Right lobe of liver (tissue), 6 donors: ENCODE data around the gene STK4. TPM values are rescaled to one million over a fixed set of nuclear protein-coding genes. Genes with fewer than 3 reads are reported as not detected.

ENCODE experiments used
- ATAC-seq, 4 donors: fragments of 200-7000 bp; cut with Tn5 transposase; one replicate each; pipeline ENCODE4 v1.9.1; 2020; ENCODE audit warnings: mild to moderate bottlenecking in 4 of 4, moderate library complexity in 4 of 4
- DNase-seq, 3 donors: peaks; one replicate each; pipeline ENCODE4 v3.0.0-alpha.2; 2020
- H3K27ac ChIP-seq, 3 donors: fragments of 200-600 bp; one replicate each; pipeline ENCODE4 v1.8.0; 2022
- H3K27me3 ChIP-seq, 2 donors: fragments of 200-600 bp; one replicate each; pipeline ENCODE4 v1.8.0; 2022
- H3K36me3 ChIP-seq, 4 donors: fragments of 200-600 bp; sonication (generic) in 1 of 4; one replicate each; pipeline versions ENCODE4 v1.5.1 to v1.8.0; 2017 to 2022; ENCODE audit warnings: control low read depth in 1 of 4
- H3K4me1 ChIP-seq, 4 donors: fragments of 200-600 bp; sonication (generic) in 1 of 4; one replicate each; pipeline versions ENCODE4 v1.5.1 to v1.8.0; 2017 to 2022; ENCODE audit warnings: control low read depth in 1 of 4
- H3K4me3 ChIP-seq, 3 donors: fragments of 200-600 bp; one replicate each; pipeline ENCODE4 v1.8.0; 2022
- H3K9me3 ChIP-seq, 4 donors: fragments of 200-600 bp; sonication (generic) in 1 of 4; one replicate each; pipeline versions ENCODE4 v1.5.1 to v1.8.0; 2017 to 2022; ENCODE audit warnings: control low read depth in 1 of 4
- POLR2A ChIP-seq: fragments of 450-650 bp; IDR thresholded peaks from one replicate; pipeline ENCODE4 v1.6.1; 2017; ENCODE audit warnings: antibody characterized with exemption, mild to moderate bottlenecking
- WGBS: methylation state at CpG from one replicate; pipeline ENCODE4 v1.1.6; 2018; ENCODE audit warnings: low coverage, low lambda C conversion rate; ENCODE audit not compliant: insufficient coverage; ENCODE audit errors: missing lambda C conversion rate; 5-methylcytosine and 5-hydroxymethylcytosine counted together
- intact Hi-C, 2 donors: fragments of 100-400 bp; cut with DNase I; formaldehyde crosslinking; loops; one replicate each; pipeline versions ENCODE4 v1.11.2 to v1.14.1; 2022
- total RNA-seq, 6 experiments: library from RNA; depleted of rRNA in 2 of 6; stranded (reverse); fragments of >200 nt in 2 of 6; fragmentation: NEBNext Ultra II Directional in 3 of 6; extraction: Animal tissue kit (Norgen Biotek cat#: 25700) in 3 of 6; gene quantifications; one replicate each; pipeline versions ENCODE4 v1.1.0 to v1.2.4, GENCODE V29; 2016 to 2023
- TF ChIP-seq, protein P1 (sequence below), 4 donors: fragments of 200-600 bp in 3 of 4; fragments of 450-650 bp in 1 of 4; IDR thresholded peaks; one replicate each; pipeline versions ENCODE4 v1.5.1 to v1.8.0; 2016 to 2022; ENCODE audit warnings: antibody characterized with exemption in 4 of 4, mild to moderate bottlenecking in 2 of 4
- donor health status: DM: no; HTN: yes; CAD: no.
- donor health status: DM: no; HTN: no; CAD: no.
- donor health status: DM: no; HTN: no; CAD: no.
- donor health status: DM: no; HTN: yes; CAD: no.
- donor health status: DM: no; HTN: yes; CAD: no.

STK4 gene
- total RNA-seq, 6 experiments from 2014 or later, result 9.7 to 17.5 (median 13.4) TPM

DNA sequence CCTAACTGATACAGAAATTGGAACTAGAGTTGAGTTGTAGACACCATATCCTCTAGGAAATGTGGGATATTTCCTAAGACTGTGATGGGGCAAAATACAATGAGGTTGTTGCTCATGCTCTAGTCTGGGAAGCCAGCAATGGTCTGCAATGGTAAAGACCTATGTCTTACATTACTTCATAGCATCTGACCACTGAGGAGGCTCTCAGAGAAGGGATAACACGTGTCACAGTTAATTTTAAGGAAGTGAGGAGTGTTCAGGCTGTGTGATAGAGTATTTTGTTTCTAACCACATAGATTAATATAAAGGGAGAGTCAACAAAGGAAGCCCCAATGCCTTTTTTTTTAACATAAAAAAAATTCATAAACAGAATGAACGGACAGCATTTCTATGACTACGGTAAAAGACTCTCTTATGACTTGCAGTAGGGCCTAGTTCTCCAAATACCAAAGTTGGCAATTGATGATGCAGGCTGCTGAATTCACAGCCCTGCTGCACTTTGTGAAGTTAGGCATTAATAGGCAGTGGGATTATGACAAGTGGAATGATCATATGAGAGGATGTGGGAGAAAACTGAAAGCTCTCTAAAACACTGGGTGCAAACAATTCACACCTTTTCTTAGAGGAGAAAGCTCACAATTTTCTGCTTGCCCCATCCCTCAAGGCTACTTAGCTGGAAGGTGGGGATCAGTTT is 120.9 kb downstream of the STK4 start:
- DNase-seq (no peak), ATAC-seq (no peak)
- intact Hi-C loops, result no loop called here
- TF ChIP-seq, protein P1, sequence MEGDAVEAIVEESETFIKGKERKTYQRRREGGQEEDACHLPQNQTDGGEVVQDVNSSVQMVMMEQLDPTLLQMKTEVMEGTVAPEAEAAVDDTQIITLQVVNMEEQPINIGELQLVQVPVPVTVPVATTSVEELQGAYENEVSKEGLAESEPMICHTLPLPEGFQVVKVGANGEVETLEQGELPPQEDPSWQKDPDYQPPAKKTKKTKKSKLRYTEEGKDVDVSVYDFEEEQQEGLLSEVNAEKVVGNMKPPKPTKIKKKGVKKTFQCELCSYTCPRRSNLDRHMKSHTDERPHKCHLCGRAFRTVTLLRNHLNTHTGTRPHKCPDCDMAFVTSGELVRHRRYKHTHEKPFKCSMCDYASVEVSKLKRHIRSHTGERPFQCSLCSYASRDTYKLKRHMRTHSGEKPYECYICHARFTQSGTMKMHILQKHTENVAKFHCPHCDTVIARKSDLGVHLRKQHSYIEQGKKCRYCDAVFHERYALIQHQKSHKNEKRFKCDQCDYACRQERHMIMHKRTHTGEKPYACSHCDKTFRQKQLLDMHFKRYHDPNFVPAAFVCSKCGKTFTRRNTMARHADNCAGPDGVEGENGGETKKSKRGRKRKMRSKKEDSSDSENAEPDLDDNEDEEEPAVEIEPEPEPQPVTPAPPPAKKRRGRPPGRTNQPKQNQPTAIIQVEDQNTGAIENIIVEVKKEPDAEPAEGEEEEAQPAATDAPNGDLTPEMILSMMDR (IDR thresholded peaks at IDR 0.05), result no peak
- no peak for TF ChIP-seq POLR2A
- Histone ChIP-seq H3K27ac (no peak overlapping the region), H3K9me3 (no peaks in the 10 kb centered on the region), H3K27me3 (no peaks in the 10 kb centered on the region), H3K36me3 (no peaks in the 10 kb centered on the region), H3K4me1 (no peaks in the 10 kb centered on the region), H3K4me3 (no peak overlapping the region)
- WGBS, result 80% methylated on average over 3 of the region's 3 CpGs

DNA sequence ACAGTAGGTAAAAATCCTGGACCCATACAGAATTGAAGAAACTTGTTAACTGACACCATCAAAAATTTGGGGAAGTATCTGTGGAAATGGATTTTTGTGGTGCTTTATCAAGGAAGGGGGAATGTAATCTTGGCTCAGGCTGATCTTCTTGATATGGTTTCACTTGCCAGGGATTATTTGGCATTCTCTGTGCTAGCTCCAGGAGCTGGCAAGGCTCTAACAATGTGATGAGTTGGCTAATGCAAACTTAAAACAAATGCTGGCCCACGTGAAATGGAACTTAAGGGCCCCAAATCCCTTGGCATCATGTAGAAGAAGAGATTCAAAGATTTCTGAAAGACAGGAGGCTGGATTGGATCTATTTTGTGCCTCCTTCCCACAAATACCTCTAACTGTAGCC is 121.5 kb downstream of the STK4 start:
- TF ChIP-seq, protein P1 (IDR thresholded peaks at IDR 0.05), result no peak
- no peak for TF ChIP-seq POLR2A
- no peaks in the 10 kb centered on the region for H3K4me1 ChIP-seq
- no peak for DNase-seq
- no peaks in the 10 kb centered on the region for H3K27me3 ChIP-seq
- no peak overlapping the region for H3K4me3 ChIP-seq
- 100% methylated on average over 1 of the region's 1 CpG for WGBS
- no peaks in the 10 kb centered on the region for H3K9me3 ChIP-seq
- no peaks in the 10 kb centered on the region for H3K36me3 ChIP-seq
- intact Hi-C loops, result no loop called here
- no peak for ATAC-seq
- no peak overlapping the region for H3K27ac ChIP-seq

- DNase-seq (no peak), ATAC-seq (no peak)
- TF ChIP-seq POLR2A, result no peak
- TF ChIP-seq, protein P1 (IDR thresholded peaks at IDR 0.05), result no peak
- no peaks in the 10 kb centered on the region for H3K9me3 ChIP-seq
- no peaks in the 10 kb centered on the region for H3K4me1 ChIP-seq
- 86% methylated on average over 1 of the region's 7 CpGs for WGBS
- no peak overlapping the region for H3K27ac ChIP-seq
- H3K27me3 ChIP-seq, result no peaks in the 10 kb centered on the region
- intact Hi-C loops, result no loop called here
- no peaks in the 10 kb centered on the region for H3K36me3 ChIP-seq
- H3K4me3 ChIP-seq, result no peak overlapping the region
Observed at GRCh38 chr20:45088247-45088646, 121.9 kb downstream of the STK4 start.

- Histone ChIP-seq H3K9me3 (no peaks in the 10 kb centered on the region), H3K27me3 (no peaks in the 10 kb centered on the region), H3K36me3 (no peaks in the 10 kb centered on the region), H3K4me3 (no peak overlapping the region), H3K4me1 (no peaks in the 10 kb centered on the region), H3K27ac (no peak overlapping the region)
- ATAC-seq (no peak), DNase-seq (no peak)
- TF ChIP-seq, protein P1 (IDR thresholded peaks at IDR 0.05), result no peak
- no peak for TF ChIP-seq POLR2A
- WGBS, result 92% methylated on average over 2 of the region's 3 CpGs
- intact Hi-C loops, result loop anchor here (10.0 kb wide), 1 partner anchor 46 kb away; no protein-coding TSS in a partner anchor
Observed at GRCh38 chr20:45090481-45090880, 124.2 kb downstream of the STK4 start.
